ENCODE measurements around the gene PTPRM. TPM values are rescaled to one million over a fixed set of nuclear protein-coding genes. Genes with fewer than 3 reads are reported as not detected.

The PTPRM gene
- total and polyA plus RNA-seq, 2 experiments from 2014 or later = 1.6 to 5.3 TPM

DNA sequence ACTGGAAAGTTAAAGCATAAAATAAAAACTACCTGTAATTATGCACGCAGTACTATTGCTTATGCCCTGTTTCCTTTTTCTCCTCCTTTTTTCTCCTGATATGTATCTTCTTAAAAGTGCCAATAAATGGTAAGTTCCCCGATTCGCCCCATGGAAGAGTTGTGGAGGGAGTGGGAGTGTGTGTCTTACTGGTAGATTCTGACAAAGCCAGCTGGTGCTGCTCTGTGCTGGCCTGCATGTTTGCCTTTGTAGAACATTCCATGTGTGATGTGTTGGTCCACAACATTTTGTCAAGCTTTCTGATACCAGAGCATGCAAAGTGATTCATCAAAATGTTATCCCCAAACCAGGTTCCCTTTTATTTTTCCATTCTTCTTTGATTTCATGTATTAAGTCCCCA, 685.3 kb downstream of the PTPRM start (continued):
- no peak for TF ChIP-seq EZH2 (IDR thresholded peaks at IDR 0.05; ENCODE audit: low read depth, unreplicated experiment)
- no peak for TF ChIP-seq CREB1 (CRISPR knock-in tag; IDR thresholded peaks at IDR 0.05; ENCODE audit: low read depth)
- TF ChIP-seq STAT1 (IDR thresholded peaks at IDR 0.05; ENCODE audit: unreplicated experiment) = no peak

DNA sequence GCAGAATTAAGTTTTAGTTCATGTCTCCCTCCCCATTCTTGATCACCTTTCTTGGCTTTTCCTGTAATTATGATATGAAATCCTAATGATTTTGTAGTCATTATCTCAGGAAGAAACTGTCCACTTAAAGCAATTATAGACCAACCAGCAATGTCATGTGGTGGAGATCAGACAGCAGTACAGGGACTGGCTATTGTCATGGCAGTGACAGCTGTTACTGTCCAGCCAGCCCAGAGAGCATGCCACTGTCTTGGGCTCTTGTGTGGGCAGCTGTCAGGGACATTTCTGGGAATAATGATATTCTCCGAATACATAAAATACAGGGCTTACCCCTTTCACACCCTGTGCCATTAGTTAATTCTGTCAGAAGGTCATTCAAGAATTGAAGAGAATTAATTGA, 686.8 kb downstream of the PTPRM start:
- peaks cover 34% of the 10 kb centered on the region for H3K4me1 ChIP-seq (ENCODE audit: insufficient read depth)
- H3K9me3 Mint-ChIP-seq = no peaks in the 10 kb centered on the region
- H3K9me2 ChIP-seq (ENCODE audit: insufficient read depth) = no peaks in the 10 kb centered on the region
- no peak for TF ChIP-seq ZNF331 (CRISPR knock-in tag; IDR thresholded peaks at IDR 0.05; ENCODE audit: low read depth)
- TF ChIP-seq POLR2AphosphoS5 (IDR thresholded peaks at IDR 0.05; ENCODE audit: low read depth) = no peak
- TF ChIP-seq, protein P1, sequence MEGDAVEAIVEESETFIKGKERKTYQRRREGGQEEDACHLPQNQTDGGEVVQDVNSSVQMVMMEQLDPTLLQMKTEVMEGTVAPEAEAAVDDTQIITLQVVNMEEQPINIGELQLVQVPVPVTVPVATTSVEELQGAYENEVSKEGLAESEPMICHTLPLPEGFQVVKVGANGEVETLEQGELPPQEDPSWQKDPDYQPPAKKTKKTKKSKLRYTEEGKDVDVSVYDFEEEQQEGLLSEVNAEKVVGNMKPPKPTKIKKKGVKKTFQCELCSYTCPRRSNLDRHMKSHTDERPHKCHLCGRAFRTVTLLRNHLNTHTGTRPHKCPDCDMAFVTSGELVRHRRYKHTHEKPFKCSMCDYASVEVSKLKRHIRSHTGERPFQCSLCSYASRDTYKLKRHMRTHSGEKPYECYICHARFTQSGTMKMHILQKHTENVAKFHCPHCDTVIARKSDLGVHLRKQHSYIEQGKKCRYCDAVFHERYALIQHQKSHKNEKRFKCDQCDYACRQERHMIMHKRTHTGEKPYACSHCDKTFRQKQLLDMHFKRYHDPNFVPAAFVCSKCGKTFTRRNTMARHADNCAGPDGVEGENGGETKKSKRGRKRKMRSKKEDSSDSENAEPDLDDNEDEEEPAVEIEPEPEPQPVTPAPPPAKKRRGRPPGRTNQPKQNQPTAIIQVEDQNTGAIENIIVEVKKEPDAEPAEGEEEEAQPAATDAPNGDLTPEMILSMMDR (conservative IDR thresholded peaks at IDR 0.05; ENCODE audit: low read depth in 2 of 2) = no peak
- no peak for TF ChIP-seq CREB1 (CRISPR knock-in tag; IDR thresholded peaks at IDR 0.05; ENCODE audit: low read depth)
- no peak for TF ChIP-seq STAT1 (IDR thresholded peaks at IDR 0.05; ENCODE audit: unreplicated experiment)
- TF ChIP-seq EZH2 (IDR thresholded peaks at IDR 0.05; ENCODE audit: low read depth, unreplicated experiment) = no peak
- no peak for TF ChIP-seq ZNF114 (CRISPR knock-in tag; IDR thresholded peaks at IDR 0.05)
- no peak for TF ChIP-seq JUNB (IDR thresholded peaks at IDR 0.05; ENCODE audit: unreplicated experiment)
- TF ChIP-seq ETS1 (IDR thresholded peaks at IDR 0.05) = no peak
- TF ChIP-seq NANOG (IDR thresholded peaks at IDR 0.05; ENCODE audit: borderline replicate concordance) = no peak
- TF ChIP-seq, protein P2, sequence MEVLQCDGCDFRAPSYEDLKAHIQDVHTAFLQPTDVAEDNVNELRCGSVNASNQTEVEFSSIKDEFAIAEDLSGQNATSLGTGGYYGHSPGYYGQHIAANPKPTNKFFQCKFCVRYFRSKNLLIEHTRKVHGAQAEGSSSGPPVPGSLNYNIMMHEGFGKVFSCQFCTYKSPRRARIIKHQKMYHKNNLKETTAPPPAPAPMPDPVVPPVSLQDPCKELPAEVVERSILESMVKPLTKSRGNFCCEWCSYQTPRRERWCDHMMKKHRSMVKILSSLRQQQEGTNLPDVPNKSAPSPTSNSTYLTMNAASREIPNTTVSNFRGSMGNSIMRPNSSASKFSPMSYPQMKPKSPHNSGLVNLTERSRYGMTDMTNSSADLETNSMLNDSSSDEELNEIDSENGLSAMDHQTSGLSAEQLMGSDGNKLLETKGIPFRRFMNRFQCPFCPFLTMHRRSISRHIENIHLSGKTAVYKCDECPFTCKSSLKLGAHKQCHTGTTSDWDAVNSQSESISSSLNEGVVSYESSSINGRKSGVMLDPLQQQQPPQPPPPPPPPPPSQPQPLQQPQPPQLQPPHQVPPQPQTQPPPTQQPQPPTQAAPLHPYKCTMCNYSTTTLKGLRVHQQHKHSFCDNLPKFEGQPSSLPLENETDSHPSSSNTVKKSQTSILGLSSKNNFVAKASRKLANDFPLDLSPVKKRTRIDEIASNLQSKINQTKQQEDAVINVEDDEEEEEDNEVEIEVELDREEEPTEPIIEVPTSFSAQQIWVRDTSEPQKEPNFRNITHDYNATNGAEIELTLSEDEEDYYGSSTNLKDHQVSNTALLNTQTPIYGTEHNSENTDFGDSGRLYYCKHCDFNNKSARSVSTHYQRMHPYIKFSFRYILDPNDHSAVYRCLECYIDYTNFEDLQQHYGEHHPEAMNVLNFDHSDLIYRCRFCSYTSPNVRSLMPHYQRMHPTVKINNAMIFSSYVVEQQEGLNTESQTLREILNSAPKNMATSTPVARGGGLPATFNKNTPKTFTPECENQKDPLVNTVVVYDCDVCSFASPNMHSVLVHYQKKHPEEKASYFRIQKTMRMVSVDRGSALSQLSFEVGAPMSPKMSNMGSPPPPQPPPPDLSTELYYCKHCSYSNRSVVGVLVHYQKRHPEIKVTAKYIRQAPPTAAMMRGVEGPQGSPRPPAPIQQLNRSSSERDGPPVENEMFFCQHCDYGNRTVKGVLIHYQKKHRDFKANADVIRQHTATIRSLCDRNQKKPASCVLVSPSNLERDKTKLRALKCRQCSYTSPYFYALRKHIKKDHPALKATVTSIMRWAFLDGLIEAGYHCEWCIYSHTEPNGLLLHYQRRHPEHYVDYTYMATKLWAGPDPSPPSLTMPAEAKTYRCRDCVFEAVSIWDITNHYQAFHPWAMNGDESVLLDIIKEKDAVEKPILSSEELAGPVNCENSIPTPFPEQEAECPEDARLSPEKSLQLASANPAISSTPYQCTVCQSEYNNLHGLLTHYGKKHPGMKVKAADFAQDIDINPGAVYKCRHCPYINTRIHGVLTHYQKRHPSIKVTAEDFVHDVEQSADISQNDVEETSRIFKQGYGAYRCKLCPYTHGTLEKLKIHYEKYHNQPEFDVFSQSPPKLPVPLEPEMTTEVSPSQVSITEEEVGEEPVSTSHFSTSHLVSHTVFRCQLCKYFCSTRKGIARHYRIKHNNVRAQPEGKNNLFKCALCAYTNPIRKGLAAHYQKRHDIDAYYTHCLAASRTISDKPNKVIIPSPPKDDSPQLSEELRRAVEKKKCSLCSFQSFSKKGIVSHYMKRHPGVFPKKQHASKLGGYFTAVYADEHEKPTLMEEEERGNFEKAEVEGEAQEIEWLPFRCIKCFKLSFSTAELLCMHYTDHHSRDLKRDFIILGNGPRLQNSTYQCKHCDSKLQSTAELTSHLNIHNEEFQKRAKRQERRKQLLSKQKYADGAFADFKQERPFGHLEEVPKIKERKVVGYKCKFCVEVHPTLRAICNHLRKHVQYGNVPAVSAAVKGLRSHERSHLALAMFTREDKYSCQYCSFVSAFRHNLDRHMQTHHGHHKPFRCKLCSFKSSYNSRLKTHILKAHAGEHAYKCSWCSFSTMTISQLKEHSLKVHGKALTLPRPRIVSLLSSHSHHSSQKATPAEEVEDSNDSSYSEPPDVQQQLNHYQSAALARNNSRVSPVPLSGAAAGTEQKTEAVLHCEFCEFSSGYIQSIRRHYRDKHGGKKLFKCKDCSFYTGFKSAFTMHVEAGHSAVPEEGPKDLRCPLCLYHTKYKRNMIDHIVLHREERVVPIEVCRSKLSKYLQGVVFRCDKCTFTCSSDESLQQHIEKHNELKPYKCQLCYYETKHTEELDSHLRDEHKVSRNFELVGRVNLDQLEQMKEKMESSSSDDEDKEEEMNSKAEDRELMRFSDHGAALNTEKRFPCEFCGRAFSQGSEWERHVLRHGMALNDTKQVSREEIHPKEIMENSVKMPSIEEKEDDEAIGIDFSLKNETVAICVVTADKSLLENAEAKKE (CRISPR knock-in tag; IDR thresholded peaks at IDR 0.05) = no peak
- TF ChIP-seq REST (IDR thresholded peaks at IDR 0.05; ENCODE audit: unreplicated experiment) = no peak
- TF ChIP-seq EZH2phosphoT487 (IDR thresholded peaks at IDR 0.05; ENCODE audit: unreplicated experiment) = no peak
- no peak overlapping the region for H3K27ac Mint-ChIP-seq
- no peak overlapping the region for H3K27ac ChIP-seq (ENCODE audit: low read depth)
- no peaks in the 10 kb centered on the region for H3K36me3 ChIP-seq (ENCODE audit: insufficient read depth)
- H3K79me2 ChIP-seq (replicated peaks; ENCODE audit: insufficient read depth) = no peaks in the 10 kb centered on the region
- H3K27me3 Mint-ChIP-seq (ENCODE audit: insufficient read depth, low read depth, poor library complexity) = peaks cover 2% of the 10 kb centered on the region
- no peak for ATAC-seq
- H3K27me3 ChIP-seq (ENCODE audit: insufficient read depth) = no peaks in the 10 kb centered on the region
- no peaks in the 10 kb centered on the region for H4K20me1 ChIP-seq (replicated peaks; ENCODE audit: insufficient read depth)
- no peak for DNase-seq (ENCODE audit: low spot score)
- H2AFZ ChIP-seq = no peak overlapping the region
- no peak overlapping the region for H3K4me2 ChIP-seq
- no peak overlapping the region for H3K4me3 ChIP-seq
- peaks cover 38% of the 10 kb centered on the region for H3K4me1 Mint-ChIP-seq
- H3K4me3 Mint-ChIP-seq = no peak overlapping the region
- H3K36me3 Mint-ChIP-seq (ENCODE audit: low read depth) = no peaks in the 10 kb centered on the region
- no peaks in the 10 kb centered on the region for H3F3A ChIP-seq (replicated peaks; ENCODE audit: low read depth)
